Anterior cingulate cortex (tissue), 58 donors: ENCODE data around the gene BCAS3.
A peak's percentile ranks its signal among the peaks of the same experiment; 100 is the strongest.

Experiments used
- DNase-seq, 58 donors: peaks; one replicate each; lab custom pipeline; 2025; lab: John Stamatoyannopoulos, UW

Gene BCAS3

DNA sequence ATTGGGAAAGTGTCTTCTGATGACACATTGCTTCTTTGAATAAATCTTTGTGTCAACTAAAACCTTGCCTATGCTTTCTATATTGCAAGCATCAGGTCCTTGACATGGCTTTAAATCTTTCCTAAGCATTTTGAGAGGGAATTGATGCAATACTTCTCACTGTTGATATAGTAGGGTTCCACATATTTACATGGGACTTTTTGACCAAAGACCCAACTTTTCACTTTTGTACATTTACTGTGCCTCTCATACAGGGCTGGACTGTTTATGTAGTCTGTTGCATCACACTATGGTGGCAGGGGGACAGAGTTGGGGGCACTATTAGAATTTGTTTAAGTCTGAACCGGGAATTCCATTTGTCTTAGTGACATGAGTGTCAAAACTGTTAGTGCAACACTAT lies 413.4 kb downstream of the BCAS3 start:
- DNase-seq: no peak

DNA sequence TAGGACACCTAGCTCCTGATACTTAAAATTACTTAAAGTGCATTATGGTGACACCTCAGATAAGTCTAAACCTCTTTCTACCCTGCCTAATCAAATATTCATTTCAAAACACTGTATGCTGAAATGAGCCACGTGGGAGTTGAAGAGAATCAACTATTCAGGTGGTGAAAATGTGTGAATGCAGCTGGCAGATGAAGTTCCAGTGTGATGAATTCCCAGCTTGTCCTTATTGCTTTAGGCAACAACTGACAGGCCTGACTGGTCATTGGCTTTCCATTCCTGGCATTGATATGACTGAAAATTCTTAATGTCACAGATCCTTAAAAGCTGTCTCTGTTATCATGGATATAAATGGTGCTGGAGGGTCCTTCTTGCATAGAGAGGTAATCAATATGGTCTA lies 420.1 kb downstream of the BCAS3 start:
- no peak for DNase-seq

DNA sequence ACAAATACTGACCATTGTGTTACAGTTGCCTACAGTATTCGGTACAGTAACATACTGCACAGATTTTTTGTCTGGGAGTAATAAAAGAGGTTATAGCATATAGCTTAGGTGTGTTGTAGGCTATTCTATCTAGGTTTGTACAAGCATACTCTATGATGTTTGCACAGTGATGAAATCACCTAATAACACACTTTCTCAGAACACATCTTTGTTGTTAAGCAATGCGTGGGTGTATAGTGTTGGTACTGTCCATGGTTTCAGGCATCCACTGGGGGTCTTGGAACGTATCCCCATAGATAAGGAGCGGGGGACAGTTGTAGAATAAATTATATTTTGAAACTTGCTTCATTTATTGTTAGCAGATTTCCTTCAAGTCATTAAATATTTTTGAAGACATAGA lies 428.7 kb downstream of the BCAS3 start:
- DNase-seq: no peak

DNA sequence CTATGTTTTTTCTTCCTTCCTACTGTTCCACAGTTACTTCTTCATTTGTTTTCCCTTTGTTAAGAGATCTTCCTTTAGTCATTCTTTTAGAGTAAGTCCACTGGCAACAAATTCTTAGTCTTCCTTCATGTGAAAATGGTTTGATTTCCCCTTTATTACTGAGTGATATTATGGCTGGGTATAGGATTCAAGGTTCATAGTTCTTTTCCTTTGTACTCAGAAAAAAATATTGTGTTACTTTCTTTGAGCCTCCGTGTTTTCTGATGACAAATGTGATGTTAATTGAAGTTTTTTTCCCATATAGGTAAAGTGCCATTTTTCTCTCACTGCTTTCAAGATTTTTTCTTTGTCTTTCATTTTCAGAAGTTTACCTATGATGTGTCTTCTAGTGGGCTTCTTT lies 438.9 kb downstream of the BCAS3 start:
- no peak for DNase-seq

DNA sequence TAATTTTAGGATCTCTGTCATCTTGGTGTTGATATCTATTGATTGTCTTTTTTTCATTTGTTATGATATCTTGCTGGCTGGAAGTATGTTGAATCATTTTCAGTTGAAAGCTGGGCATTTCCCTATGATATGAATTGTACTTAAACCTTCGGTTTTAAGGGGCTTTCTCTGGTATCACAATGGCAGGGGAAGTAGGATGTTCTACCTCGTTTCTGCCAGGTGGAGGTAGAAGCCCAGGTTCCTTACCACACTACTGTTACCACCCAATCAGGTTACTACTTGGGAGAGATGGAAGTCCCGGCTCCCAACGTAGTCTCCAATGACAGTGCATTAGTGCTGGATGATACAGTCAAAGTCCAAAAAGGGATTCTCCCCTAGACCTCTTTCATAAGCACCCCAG lies 440.3 kb downstream of the BCAS3 start:
- no peak for DNase-seq

DNA sequence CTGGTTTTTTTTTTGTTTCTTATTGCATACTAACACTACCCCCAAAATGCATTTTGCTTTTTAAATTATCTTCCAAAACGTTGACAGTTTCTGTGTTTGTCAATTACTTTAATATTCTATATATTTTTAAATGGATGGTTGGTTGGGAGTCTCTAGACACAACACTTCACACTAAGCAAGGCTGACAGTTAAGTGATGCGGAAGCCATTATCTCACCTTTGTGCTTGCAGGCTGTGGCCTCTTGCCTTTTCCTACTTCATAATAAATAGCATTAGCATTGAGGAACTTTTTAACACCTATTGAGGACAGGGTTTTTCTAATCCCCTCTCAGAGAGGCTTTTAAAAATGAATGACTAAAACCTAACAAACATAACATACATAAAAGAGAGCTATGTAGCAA lies 441.2 kb downstream of the BCAS3 start:
- DNase-seq: no peak

DNA sequence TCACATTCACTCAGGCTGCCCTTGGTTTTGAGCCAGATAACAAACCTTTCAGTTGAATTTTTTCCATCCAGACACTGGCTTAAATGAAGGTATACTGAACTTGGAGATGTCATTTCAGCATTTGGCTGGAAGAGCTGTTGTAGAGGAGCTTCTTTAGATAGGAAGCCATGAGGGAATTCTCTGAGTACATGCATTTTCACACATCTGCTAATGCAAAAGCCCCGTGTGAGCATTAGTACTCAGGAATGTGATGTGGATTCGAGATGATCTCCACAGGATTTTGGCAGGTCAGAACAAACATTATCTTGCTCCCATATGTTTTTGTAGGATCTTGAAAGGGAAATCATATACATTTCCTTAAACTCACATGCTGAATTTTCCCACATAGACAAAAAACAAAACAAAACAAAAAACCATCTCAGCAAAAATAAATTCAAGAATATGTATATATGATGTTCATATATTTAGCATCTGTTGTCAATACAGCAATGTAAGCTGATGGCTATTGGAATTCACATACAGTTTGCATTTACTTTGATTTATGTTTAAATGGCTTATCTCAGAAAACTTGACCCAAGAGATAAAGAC lies 444.8 kb downstream of the BCAS3 start:
- no peak for DNase-seq

DNA sequence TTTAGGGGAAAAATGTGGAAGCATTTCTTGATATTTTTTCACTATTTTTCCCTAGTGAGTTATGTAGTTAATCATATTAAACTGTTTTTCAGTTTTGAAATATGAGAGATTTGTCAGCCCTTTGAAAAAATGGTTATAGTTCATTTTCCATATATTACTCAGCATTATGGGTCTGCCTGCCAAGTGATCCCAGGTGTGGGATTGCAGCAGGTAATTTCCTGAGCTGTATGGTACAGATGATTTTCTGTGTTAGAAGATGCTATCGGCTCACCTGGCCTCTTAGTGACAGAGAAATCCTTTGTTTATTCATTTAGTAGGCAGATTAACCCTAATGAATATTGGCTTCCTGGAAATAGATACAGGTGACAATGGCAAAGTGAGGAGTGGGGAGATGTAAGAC lies 446.9 kb downstream of the BCAS3 start:
- DNase-seq: no peak

DNA sequence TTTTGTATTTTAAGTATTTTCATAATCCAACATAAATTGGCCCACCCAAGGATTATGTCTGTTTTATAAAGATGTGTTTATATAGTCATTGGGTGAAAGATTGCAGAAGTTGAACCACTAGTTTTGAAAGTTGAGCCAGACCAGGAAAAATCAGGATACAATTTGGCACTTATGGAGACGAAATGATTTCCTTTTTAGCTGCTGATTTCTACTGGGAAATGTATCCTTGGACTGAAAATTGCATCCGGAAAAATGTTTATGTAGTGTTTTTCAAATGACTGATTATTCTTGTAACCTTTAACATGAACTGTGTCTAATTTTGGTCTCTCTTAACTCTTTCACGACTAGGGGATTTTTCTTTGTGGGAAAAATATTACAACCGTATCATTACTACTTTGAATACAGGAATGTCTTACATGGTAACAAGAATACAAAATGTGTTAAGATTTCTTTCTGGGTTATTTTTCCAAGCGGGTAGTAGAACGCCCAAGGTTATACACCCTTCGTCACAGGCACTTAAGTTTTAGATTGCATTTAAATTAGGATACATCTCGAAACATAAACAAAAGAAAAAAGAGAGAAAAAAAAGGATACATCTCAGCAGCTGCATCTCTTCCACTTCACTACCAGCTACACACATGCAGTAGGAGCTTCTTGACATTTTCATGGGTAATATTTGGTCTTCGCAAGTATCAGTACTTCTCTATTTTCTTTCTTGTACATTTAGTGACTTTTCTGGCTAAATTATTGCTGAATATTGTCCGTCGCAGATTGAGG lies 449.0 kb downstream of the BCAS3 start:
- DNase-seq: no peak

DNA sequence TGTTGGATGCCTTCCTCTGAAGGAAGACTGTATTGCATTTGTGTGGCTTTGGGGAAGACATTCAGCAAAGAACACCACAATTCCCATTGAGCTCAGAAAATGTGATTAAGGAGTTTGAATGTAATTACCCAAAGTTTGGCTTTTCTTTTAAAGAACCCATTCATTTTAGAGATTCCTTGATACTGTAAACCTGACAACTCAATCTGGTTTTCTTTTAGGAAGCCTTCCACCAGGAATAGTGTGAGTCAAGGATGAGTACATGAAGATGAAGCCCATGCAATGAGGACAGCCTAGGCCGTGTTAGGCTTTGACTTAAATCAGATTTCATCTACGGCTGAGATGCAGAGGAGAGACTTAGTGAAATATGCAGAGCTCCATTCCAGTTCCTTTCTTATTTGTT lies 450.3 kb downstream of the BCAS3 start:
- no peak for DNase-seq

DNA sequence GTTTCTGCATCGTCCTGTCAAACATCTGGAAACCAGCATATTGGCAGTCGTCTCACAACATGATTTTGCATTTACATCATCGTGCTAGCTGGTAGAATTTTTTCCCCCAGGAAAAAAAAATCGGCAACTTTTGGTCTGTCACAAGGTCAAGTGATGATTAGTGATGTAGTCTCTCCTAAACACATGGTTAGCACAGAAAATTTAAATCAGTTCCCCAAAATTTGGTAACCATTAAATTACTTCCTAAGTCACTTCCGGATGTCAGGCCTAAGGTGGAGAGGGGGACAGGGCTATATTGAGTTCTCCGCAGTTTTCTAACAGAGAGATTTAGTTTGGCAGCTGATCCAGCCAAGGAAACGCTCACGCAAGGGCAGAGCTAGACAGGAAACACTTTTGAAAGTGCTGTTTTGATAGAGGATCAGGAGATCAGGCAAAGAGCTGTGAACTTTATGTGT lies 451.0 kb downstream of the BCAS3 start:
- no peak for DNase-seq

DNA sequence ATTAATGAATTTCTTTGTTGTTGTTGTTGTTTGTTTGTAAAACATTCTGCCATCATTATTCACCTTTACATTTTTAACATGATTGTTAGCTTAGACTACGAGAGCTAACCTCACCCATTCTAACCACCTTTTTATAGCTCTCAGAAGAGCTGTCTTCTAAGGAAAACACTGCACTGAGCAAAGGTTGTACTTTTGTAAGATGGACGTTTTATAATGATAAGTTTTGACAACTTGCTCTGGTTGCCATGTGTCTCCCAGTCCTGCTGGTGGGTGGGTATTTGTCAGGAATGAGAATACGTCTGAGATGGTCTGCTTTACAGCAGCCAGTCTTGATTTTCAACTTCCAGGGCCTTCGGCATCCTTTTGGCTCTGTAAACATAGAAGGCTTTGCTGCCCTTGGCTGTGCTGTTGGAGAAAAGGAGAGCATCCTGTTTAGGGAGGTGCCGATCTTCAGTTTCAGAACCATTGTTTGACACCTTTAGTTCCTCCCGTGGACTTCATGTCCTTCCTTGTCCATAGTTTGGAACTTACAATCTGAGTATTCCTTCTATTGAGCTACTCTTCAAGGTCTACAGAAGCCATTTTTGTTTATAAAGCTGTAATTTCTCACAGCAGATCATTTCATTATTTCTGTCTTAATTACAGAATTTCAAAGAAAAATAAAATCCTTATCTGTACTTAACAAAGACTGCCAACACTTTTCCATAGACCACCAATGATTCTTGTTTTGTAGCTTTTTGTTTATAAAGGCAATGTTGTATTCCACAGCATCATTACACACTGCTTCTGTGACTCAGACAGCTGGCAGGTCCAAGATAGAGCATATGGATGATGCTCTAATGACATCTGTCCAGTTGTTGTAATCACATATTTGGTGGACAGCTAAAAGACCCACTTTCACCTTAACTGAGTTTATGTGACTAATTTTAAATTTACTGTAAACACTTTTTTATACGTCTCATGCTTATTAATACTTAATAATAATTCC lies 451.9 kb downstream of the BCAS3 start:
- no peak for DNase-seq

DNA sequence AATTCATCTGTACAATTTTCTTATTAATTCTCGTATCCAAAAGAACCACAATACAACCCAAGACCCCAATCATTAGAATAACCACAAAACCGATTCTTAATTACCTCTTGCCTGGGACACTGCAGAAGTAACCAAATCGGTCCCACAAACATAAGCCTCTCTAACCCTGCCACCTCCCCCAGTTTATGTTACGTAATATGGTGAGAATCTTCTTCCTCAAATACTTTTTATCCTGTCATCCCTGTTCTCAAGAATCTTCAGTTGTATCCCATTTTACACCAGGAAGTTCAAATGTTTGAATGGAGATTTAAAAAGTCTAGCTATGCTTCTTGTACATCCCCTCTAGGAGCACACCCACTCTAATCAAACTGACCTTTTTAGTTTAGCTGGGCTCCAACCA lies 452.7 kb downstream of the BCAS3 start:
- no peak for DNase-seq

DNA sequence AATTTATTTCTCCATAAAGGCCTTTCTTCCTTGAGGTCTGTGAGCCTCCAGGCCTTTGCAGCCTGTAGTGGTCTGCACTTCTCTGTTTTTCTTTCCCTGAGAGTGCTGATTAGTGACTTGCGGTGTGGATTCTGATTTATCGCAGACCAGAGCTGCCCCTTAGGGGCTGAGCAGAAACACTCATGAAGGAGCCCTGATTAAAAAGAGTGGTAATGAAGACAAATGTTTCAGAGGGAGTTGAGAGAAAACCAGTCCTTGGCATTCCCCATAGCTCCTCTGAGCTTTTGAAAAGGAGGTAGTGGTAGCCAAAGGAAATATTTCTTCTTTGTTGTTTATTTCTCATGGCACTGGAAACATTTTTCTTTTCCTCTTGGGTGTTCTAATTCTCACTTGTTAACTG lies 453.9 kb downstream of the BCAS3 start:
- DNase-seq: no peak

DNA sequence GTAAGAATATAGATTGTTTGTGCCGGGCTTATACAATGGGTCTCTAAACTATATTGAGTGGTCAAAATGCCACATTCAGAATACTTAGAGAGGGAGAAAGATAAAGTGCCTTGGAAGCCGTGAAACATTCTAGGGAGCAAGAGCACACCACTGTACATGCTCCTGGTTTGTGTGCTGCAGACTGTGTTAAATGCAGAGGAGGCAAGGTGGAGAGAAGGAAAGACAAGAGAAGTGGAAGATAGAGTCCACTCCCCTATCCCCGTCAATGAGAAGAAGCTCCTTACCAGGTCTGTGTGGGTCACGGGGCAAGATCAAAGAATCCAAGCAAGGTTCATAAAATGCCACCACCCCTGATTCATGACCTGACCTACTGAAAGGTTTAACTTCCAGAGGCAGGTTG lies 454.9 kb downstream of the BCAS3 start:
- no peak for DNase-seq

DNA sequence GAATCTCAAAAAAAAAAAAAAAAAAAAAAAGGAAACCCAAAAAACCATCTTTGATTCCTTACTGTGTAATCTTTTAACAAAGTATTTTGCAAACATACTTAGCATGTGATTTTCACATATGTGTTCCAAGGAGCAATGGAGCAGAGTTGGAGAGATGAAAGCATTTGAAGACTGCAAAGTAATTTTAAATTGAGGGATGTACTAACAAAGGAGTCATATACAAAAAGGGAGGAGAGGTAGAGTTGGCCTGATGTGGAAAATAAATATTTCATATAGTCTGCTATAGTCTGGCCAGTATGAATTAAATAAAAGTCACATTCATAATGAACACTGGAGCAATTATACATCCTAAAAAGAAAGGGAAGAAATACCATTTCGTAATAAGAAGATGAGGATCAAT lies 456.2 kb downstream of the BCAS3 start:
- DNase-seq: no peak

DNA sequence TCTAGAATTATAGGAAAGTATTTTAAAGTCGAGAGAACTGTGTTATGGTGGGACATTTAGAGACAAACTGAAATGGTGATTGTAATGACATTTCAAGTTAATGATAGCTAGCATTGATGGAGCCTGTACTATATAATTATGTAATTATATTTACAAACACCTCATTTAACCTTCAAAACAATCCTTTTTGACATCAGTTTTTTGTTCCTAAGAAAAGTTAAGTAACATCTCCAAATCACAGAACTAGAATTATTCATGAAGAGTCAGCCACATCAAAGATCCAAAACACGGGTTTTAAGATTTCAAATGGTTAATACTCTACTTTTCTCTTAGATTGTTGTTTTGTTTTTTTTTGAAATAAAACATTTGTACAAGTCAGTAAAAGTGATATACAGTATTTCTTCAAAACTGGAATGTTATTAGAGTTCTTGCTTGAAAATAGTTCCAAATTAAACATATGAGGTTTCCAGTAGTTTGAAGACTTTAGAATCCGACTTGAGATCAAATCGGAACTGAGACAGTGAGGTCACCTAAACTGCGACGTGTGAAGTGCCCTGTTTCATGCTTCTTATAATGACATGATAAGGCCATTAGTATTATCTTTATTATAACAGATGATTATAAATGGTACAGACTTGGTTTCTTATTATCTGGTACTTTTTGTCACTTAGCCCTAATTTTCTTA lies 457.0 kb downstream of the BCAS3 start:
- no peak for DNase-seq

DNA sequence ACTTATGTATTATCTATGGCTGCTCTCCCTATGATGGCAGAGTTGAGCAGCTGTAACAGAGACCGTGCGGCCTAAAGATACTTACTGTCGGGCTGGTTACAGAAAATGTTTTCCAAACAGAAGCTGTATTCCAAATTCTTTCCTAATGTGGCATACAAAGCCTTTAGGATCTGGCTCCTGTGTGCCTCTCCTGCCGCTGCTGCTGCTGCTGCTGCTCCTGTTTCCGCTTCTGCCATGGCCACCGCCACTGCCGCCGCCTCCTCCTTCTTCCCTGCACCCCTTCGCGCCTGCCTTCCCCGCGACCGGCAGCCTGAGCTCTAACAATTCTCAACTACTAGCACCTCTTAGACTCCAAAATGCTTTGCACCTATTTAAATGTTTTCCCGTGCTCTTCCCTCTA lies 458.1 kb downstream of the BCAS3 start:
- DNase-seq: peak in 1 of 58 donors; percentile 11

DNA sequence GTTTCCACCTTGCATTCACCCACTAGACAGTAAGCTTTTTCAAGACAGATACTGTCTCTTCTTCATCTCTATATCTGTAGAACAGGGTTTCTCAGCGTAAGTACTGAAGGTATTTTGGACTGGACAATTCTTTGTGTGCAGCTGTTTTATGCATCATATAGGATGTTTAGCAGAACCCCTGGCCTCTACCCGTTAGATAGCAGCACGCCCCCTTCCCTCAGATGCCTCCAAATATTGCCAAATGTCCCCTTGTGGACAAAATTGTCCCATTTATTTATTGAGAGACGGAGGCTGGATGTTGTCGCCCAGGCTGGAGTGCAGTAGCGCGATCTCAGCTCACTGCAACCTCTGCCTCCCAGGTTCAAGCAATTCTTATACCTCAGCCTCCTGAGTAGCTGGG lies 458.6 kb downstream of the BCAS3 start:
- no peak for DNase-seq

DNA sequence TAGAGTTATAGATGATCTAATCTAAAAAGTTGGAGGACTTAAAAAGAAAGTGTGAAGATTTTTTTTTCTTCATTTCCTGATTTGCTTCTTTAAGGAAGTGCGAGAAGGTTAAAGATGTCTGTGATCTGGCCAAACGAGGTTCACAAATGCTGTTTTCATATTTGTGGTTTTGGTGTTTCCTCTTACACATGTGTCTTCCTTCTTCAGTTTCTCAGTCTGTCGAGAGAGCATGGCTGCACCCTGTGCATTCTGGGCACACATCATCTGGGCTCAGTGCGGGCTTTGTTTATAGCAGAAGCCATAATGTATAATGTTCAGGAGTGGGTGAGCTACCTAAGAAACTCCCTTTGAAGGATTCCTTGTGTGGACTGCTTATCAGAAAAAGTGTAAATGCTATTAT lies 461.6 kb downstream of the BCAS3 start:
- DNase-seq: no peak
